Femur (tissue), 1 donor: ENCODE results near the gene ZNF608.

Experiments used
- DNase-seq: peaks from one replicate; pipeline ENCODE4 v3.0.0-alpha.2; 2017

ZNF608 gene

GRCh38 chr5:124752854-124753720 lies 6.6 kb upstream of the ZNF608 start:
- DNase-seq = no peak

- DNase-seq = no peak
Measured at GRCh38 chr5:124751031-124751430, 4.6 kb upstream of the ZNF608 start.

GRCh38 chr5:124748687-124749594 lies 2.5 kb upstream of the ZNF608 start:
- peak; percentile 92 for DNase-seq

- DNase-seq = peak; percentile 43
Measured at GRCh38 chr5:124747791-124748686, 1.6 kb upstream of the ZNF608 start.

- peak; percentile 94 for DNase-seq
Measured at GRCh38 chr5:124746916-124747790, 714 bp upstream of the ZNF608 start.

GRCh38 chr5:124745007-124745927 lies 1.2 kb downstream of the ZNF608 start:
- DNase-seq = no peak

- DNase-seq = peak; percentile 70
Measured at GRCh38 chr5:124744170-124744971, 2.1 kb downstream of the ZNF608 start.

GRCh38 chr5:124743602-124744169 lies 2.8 kb downstream of the ZNF608 start:
- DNase-seq = no peak

- DNase-seq = no peak
Measured at GRCh38 chr5:124742983-124743601, 3.3 kb downstream of the ZNF608 start.

GRCh38 chr5:124742521-124742920 lies 3.9 kb downstream of the ZNF608 start:
- no peak for DNase-seq

- no peak for DNase-seq
Measured at GRCh38 chr5:124741711-124742496, 4.5 kb downstream of the ZNF608 start.

GRCh38 chr5:124740991-124741583 lies 5.4 kb downstream of the ZNF608 start:
- no peak for DNase-seq

GRCh38 chr5:124740071-124740470 lies 6.4 kb downstream of the ZNF608 start:
- DNase-seq = no peak

- DNase-seq = no peak
Measured at GRCh38 chr5:124739634-124740025, 6.8 kb downstream of the ZNF608 start.

- no peak for DNase-seq
Measured at GRCh38 chr5:124738681-124739633, 7.5 kb downstream of the ZNF608 start.

GRCh38 chr5:124737651-124738050 lies 8.8 kb downstream of the ZNF608 start:
- DNase-seq = no peak
